Measurements from ENCODE around the gene NFYB.
"Not testable (repeated sequence)": the region's sequence is repeated elsewhere in the genome, so short reads cannot be mapped to it uniquely, and the experiment has no call there.

NFYB gene

GRCh38 chr12:104137902-104138796, at the start of gene NFYB:
TSS of gene NFYB (minus strand) at chr12:104138210. CDS start at chr12:104135453, 2,757 bp downstream.
- DNase-seq: peak; percentile 92

GRCh38 chr12:104187446-104188155, 49.6 kb upstream of the NFYB start:
- DNase-seq: peak; percentile 57

DNA sequence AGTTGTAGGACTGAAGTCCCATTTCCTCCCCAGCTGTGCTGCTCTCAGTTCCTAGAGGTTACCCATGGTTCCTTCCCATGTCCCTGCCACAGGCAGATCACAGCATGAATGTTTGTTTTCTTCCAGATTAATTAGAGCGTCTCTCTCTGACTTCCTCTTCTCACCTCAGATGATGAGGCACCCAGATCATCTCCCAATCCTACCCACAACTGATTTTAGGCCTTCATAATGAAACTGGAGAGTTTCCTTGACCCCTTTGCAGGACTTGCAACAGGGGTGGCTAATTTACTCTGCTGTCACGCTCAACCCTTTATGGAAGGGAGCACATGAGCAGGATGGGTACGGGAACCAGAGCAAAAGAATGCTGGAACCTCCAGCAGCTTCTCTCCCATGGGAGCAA, 45.4 kb upstream of the NFYB start:
- DNase-seq: no peak

GRCh38 chr12:104182621-104183378, 44.8 kb upstream of the NFYB start:
- no peak for DNase-seq

GRCh38 chr12:104182144-104182543, 44.1 kb upstream of the NFYB start:
- no peak for DNase-seq

DNA sequence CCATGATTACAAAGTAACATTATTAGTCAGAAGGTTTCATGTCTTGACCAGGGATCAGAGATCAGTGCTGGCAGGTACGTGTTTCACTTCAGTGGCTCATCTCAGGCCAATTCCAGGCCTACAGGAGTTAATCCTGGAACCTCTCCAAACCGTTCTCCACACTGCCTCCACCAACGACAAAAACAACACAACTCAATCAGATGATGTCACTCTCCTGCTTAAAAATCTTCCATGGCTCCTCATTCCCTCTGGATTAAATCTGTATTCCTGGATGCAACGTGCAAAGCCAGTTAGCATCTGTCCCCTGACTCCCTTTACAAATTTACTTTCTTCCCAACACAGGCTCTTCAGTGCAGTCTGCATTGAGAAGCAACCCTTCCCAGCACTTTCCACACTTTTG, 43.3 kb upstream of the NFYB start:
- DNase-seq: no peak

DNA sequence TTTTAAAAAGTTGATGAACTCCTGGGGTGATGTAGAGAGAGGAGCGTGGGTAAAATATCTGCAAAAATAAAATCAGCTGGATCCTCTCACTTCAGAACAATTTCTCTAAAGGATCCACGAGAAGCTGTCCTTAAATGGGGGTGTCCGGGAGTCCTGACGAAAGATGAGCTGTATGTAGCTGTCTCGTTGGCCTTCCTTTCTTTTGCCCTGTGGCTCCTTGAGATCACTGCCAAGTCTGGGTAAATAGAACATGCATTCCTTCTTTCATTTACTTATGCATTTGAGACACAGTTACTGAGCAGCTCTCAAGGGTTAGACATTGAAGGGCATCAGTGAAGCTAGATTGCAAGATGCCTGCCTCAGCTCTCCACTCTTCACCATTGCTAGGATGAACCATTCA, 42.4 kb upstream of the NFYB start:
- no peak for DNase-seq

DNA sequence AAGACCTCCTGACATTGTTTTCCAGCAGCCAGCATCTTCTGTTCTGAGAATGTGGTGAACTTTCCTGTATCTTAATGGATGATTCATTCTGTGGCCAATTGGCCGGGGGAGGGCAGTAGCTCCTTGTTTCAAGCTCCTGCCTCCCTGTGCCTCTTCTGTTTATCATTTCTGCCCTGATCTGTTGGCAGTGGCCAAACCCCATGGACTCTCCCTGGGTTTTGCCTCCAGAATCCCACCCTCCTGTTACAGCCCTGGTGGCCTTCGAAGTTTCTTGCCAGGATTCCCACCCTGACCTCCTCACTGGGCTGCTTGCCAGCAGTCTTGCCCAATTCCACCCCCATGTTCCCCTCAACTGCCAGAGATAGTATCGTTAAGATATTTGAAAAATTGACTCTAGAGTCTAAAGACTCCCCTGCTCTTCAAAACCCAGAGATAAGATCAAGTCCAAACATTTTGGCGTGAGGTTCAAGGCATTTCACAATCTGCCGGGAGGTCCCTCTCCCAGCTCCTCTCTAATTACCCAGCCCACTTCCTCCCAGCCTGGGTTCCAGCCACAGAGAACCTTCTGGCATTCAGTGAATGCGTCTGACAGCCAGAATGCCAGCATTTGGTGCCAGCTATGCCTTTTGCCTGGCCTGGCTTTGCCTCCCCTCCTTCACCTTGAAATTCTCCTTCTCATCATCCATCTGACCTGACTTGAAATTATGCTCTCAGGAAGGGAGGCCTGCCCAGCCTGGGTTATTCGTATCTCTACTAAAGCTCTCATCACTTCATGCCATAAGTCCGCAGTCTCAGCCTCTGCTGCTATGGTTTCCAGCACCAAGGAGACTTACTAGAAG, 39.9 kb upstream of the NFYB start:
- no peak for DNase-seq

- no peak for DNase-seq
These were observed 39.3 kb upstream of the NFYB start for GRCh38 chr12:104177336-104177662.

DNA sequence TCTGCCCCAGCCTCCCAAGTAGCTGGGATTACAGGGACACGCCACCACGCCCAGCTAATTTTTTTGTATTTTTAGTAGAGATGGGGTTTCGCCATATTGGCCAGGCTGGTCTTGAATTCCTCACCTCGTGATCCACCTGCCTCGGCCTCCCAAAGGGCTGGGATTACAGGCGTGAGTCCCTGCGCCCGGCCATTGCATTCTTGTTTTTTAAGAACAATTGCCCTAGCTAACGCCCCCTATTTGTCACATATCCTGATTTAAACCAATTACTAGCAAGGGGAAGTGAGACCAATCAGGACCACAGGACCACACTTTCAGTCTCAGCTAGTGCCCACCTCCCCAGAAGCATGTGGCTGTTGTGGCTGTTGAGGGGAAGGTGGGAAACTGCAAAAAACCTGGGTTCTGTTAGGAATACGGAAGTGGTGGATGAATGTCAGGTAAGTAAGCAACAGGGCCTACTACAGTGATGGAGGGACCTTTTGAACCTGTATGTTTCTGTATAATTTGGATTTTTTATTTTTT, 37.8 kb upstream of the NFYB start:
- DNase-seq: no peak

DNA sequence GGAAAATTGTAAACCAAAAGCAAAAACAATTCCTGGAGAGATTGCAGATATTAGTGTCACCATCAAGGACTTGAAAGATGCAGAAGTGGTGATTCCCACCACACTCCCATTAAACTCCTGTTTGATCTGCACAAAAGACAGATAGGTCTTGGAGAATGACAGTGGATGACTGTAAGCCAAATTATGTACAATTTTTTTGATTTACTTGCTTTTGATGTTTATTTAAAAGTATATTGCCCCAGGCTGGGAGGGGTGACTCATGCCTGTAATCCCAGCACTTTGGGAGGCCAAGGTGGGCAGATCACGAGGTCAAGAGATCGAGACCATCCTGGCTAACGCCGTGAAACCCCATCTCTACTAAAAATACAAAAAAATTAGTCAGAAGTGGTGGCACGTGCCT, 35.8 kb upstream of the NFYB start:
- not testable (repeated sequence) for DNase-seq

DNA sequence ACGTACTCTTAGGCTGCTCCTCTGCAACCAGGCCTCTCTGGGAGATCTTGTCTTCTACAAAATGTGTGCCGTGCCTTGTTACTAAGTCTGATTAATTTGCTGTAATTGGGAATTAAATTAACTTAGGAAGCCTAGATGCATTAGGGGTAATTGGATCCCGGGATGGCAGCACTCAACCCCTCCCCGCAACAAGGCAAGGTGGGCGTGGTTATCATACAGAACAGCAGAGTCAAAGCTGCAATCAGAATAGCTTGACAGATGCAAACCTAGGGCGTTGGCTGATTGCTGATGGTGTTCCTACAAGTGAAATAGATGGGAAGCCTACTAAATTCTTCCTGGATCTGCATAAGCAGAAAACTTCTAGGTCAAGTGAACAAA, 34.5 kb upstream of the NFYB start:
- no peak for DNase-seq

GRCh38 chr12:104171785-104172569, 34.0 kb upstream of the NFYB start:
- DNase-seq: no peak

DNA sequence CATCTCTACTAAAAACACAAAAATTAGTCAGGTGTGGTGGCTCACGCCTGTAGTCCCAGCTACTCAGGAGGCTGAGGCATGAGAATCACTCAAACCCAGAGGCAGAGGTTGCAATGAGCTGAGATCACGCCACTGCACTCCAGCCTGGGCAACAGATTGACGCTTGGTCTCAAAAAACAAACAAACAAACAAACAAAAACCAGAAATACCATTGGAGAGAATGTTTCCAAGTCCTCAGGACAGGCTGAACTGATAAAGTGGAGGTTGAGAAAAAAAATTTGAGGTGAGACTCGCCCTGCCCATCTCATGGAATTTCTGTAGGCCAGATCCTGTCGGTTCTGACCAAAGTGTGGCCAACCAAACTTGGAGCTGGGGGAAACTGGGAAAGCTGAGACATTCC, 30.6 kb upstream of the NFYB start:
- DNase-seq: no peak

- no peak for DNase-seq
These were observed 29.8 kb upstream of the NFYB start for GRCh38 chr12:104167519-104168458.

DNA sequence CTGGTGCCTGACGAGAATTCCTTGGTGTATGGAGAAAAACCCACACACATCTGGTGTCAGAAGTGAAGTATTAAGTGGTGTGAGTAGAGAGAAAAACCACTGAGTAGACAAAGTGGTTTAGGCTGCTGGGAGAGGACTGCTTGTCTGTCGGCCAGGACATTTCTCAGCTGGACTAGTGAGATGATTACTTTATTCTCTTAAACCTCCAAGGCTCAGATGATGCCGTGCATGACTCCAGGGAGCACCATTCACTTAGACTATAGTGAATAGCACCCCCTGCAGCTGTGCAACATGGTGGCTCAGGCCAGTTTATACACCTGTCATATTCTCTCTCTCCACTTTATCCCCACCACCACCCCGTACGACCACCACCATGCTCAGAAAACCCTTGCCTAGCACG, 28.5 kb upstream of the NFYB start:
- DNase-seq: no peak

- DNase-seq: no peak
These were observed 27.8 kb upstream of the NFYB start for GRCh38 chr12:104165801-104166200.

GRCh38 chr12:104164634-104165033, 26.6 kb upstream of the NFYB start:
- no peak for DNase-seq

DNA sequence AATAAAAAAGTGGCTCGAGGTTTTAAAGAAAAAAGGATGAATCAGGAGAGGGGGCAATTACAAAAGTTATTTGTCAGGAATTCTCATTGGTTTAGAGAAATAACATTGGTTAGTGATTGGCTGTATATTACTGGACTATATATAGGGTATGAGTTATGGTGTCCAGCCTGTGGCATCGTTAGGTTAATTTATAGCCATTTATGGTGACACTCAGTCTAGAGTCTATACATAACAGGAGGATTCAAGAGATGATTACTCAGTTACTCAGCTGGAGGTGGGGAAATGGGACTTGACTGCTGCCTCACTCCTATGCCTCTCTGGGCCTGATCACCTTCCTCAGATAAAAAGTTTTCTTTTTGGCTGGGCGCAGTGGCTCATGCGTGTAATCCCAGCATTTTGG, 25.6 kb upstream of the NFYB start:
- no peak for DNase-seq

- not testable (repeated sequence) for DNase-seq
These were observed 25.0 kb upstream of the NFYB start for GRCh38 chr12:104163028-104163427.
